AG09309 (cell line): ENCODE data around the gene GNAS.

Experiments used
- DNase-seq: peaks from one replicate; pipeline ENCODE4 v3.0.0-alpha.2; 2010; ENCODE audit warnings: low read depth
- H3K4me3 ChIP-seq: 2 replicates; pipeline ENCODE4 v1.5.1; 2011; ENCODE audit warnings: mild to moderate bottlenecking, low read depth, low read length, moderate library complexity; ENCODE audit not compliant: control insufficient read depth
- TF ChIP-seq, protein P1 (sequence below): IDR thresholded peaks from 2 replicates; pipeline ENCODE4 v1.5.1; 2011; ENCODE audit warnings: mild to moderate bottlenecking, low read depth, low read length, inconsistent platforms; ENCODE audit not compliant: insufficient read depth, control insufficient read depth; ENCODE audit errors: missing control alignments

The GNAS gene

DNA sequence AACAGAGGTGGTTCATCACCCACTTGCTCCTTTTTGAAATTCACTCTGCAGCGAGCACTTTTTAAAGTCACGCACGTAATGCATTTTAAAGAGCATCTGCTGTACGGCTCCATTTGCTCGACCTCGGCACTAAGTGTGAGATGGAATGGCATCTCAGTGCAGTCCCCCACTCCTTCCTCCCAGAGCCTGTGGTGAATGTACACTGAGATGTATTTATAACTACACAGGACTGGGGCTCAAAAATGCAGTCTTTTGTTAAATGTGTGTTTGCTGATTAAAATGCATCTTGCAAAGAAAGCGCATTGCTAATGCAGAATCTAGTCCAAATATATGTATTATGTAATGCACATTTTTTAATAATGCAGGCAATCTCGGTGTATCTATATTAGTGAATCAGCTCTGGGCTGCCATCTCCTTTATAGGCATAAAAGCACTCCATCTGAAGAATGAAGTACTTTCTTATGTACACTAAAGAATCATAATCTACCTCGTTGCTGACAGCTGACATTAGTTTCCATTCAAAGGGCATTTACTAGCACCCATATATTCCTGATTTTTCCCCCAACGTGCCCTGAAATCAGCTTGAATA lies 15.8 kb upstream of the GNAS start:
- no peak overlapping the region for H3K4me3 ChIP-seq
- no peak for DNase-seq
- TF ChIP-seq, protein P1, sequence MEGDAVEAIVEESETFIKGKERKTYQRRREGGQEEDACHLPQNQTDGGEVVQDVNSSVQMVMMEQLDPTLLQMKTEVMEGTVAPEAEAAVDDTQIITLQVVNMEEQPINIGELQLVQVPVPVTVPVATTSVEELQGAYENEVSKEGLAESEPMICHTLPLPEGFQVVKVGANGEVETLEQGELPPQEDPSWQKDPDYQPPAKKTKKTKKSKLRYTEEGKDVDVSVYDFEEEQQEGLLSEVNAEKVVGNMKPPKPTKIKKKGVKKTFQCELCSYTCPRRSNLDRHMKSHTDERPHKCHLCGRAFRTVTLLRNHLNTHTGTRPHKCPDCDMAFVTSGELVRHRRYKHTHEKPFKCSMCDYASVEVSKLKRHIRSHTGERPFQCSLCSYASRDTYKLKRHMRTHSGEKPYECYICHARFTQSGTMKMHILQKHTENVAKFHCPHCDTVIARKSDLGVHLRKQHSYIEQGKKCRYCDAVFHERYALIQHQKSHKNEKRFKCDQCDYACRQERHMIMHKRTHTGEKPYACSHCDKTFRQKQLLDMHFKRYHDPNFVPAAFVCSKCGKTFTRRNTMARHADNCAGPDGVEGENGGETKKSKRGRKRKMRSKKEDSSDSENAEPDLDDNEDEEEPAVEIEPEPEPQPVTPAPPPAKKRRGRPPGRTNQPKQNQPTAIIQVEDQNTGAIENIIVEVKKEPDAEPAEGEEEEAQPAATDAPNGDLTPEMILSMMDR: no peak

DNA sequence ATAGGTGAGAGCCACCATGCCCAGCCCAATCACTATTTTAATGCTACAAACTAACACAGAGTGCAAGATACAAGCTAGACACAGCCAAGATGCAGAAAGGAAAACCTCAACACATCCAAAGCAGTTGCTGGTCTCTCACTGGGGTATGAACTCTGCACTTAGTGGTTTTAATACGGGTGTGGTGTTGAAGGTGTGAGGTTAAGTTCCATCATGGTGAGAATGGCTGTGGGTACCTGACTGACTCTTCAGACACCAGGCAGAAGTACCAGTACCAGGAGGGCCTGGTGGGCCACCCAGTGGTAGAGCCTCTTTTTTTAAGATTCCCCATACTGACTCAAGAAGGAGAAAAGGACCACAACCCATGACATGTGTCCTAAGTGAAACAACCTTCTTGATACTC lies 14.8 kb upstream of the GNAS start:
- H3K4me3 ChIP-seq: no peak overlapping the region
- DNase-seq: no peak
- TF ChIP-seq, protein P1: no peak

DNA sequence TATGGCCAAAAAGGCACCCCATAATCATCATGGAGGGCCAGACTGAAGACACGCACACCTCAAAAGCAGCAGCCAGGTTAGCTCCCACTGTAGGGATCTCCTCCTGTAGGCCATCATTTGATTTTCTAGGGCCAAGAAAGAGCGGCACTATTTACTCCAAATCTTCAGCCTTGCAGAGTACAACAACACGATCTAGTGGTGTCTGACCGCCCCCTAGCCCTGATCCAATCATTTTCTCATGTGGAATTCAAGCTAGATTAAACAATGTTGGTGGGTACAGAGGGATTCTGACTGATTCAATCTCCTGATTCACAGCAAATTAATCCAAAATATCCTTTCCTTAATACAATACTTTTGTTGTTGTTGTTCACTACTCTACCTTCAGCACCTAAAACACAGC lies 14.3 kb upstream of the GNAS start:
- DNase-seq: no peak
- TF ChIP-seq, protein P1: no peak
- no peak overlapping the region for H3K4me3 ChIP-seq

DNA sequence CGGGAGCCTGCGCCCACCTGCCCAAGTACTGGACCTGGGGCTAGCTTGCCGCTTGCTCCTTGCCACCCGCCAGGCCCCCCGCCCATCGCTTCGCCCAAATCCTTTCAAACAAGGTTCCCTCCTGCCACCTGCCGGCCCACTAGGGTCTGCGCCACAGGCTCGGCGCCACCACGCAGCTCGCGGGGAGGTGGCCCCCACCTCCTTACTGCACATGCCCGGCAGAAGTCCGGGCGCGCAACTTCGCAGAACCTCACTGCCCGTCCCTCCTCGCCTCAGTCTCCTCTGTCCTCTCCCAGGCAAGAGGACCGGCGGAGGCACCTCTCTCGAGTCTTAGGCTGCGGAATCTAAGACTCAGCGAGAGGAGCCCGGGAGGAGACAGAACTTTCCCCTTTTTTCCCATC lies 13.0 kb upstream of the GNAS start:
- no peak overlapping the region; the same call in 1 of the 2 replicates for H3K4me3 ChIP-seq
- DNase-seq: no peak
- TF ChIP-seq, protein P1: peak; percentile 41

DNA sequence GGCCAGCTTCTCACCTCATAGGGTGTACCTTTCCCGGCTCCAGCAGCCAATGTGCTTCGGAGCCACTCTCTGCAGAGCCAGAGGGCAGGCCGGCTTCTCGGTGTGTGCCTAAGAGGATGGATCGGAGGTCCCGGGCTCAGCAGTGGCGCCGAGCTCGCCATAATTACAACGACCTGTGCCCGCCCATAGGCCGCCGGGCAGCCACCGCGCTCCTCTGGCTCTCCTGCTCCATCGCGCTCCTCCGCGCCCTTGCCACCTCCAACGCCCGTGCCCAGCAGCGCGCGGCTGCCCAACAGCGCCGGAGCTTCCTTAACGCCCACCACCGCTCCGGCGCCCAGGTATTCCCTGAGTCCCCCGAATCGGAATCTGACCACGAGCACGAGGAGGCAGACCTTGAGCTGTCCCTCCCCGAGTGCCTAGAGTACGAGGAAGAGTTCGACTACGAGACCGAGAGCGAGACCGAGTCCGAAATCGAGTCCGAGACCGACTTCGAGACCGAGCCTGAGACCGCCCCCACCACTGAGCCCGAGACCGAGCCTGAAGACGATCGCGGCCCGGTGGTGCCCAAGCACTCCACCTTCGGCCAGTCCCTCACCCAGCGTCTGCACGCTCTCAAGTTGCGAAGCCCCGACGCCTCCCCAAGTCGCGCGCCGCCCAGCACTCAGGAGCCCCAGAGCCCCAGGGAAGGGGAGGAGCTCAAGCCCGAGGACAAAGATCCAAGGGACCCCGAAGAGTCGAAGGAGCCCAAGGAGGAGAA lies 12.3 kb upstream of the GNAS start:
- DNase-seq: no peak
- TF ChIP-seq, protein P1: no peak
- no peak overlapping the region for H3K4me3 ChIP-seq

DNA sequence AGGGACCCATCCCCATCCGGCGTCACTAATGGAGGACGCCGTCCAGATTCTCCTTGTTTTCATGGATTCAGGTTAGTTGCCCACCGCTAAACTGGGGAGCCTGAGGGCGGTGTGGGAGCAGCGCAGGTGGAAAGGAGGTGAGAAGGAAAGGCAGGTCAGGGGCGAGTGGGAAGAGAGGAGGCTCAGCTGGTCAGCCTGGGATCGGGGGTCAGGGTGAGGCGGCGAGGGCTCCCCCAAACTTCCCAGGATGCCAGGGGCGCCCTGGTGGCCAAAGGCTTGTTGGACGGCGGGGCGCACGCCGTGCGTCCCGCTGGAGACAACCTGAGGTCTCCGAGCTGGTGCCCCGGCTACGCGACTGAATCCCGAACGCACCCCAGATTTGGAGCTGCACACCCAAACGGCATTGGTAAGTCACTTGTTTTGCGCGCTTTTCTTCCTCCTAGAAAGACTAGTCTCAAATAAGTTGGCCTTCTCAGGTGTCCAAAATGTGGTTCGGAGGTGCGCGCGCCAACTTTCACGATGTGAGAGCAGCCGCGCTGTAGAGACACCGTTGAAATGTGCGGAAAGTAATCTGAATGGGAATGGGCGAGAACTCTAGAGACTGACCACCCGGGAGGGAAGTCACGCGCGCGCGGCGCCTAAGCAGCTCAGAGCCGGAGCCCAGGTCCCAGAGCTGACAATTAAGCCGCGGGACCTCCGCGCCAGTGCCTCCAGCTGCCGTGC lies 11.5 kb upstream of the GNAS start:
- TF ChIP-seq, protein P1: no peak
- DNase-seq: no peak
- no peak overlapping the region for H3K4me3 ChIP-seq
